WTC11 (cell line): ENCODE results near the gene RCE1.

Source experiments
- MXD4 ChIP-seq: fragments of 250-450 bp; sonication (Bioruptor Pico); IDR thresholded peaks from 2 replicates; pipeline ENCODE4 v1.8.0; 2021; ENCODE audit warnings: mild to moderate bottlenecking, moderate library complexity, borderline replicate concordance
- NR2C2 ChIP-seq: sonication (generic); formaldehyde crosslinking; IDR thresholded peaks from 2 replicates; pipeline ENCODE4 v1.8.0; 2022; ENCODE audit warnings: mild to moderate bottlenecking, missing genetic modification reagents
- SMAD3 ChIP-seq: sonication (generic); formaldehyde crosslinking; IDR thresholded peaks from 2 replicates; pipeline ENCODE4 v1.8.0; 2022; ENCODE audit warnings: missing genetic modification reagents, mild to moderate bottlenecking, borderline replicate concordance
- TF ChIP-seq, protein P1 (sequence below): fragments of 200-600 bp; IDR thresholded peaks from 2 replicates; pipeline ENCODE4 v1.8.0; 2022; ENCODE audit warnings: antibody characterized with exemption
- TF ChIP-seq, protein P2 (sequence below): sonication (generic); formaldehyde crosslinking; IDR thresholded peaks from 2 replicates; pipeline ENCODE4 v1.8.1; 2022; ENCODE audit warnings: missing genetic modification reagents, borderline replicate concordance

GRCh38 chr11:66846671-66847091 lies 3.4 kb downstream of the RCE1 start:
- TF ChIP-seq, protein P1, sequence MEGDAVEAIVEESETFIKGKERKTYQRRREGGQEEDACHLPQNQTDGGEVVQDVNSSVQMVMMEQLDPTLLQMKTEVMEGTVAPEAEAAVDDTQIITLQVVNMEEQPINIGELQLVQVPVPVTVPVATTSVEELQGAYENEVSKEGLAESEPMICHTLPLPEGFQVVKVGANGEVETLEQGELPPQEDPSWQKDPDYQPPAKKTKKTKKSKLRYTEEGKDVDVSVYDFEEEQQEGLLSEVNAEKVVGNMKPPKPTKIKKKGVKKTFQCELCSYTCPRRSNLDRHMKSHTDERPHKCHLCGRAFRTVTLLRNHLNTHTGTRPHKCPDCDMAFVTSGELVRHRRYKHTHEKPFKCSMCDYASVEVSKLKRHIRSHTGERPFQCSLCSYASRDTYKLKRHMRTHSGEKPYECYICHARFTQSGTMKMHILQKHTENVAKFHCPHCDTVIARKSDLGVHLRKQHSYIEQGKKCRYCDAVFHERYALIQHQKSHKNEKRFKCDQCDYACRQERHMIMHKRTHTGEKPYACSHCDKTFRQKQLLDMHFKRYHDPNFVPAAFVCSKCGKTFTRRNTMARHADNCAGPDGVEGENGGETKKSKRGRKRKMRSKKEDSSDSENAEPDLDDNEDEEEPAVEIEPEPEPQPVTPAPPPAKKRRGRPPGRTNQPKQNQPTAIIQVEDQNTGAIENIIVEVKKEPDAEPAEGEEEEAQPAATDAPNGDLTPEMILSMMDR = no peak
- TF ChIP-seq SMAD3 (CRISPR knock-in tag) = no peak
- TF ChIP-seq NR2C2 (CRISPR knock-in tag) = no peak
- no peak for TF ChIP-seq MXD4
- TF ChIP-seq, protein P2, sequence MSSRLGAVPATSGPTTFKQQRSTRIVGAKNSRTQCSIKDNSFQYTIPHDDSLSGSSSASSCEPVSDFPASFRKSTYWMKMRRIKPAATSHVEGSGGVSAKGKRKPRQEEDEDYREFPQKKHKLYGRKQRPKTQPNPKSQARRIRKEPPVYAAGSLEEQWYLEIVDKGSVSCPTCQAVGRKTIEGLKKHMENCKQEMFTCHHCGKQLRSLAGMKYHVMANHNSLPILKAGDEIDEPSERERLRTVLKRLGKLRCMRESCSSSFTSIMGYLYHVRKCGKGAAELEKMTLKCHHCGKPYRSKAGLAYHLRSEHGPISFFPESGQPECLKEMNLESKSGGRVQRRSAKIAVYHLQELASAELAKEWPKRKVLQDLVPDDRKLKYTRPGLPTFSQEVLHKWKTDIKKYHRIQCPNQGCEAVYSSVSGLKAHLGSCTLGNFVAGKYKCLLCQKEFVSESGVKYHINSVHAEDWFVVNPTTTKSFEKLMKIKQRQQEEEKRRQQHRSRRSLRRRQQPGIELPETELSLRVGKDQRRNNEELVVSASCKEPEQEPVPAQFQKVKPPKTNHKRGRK (CRISPR knock-in tag) = no peak
